Sciatic nerve (tissue), 2 donors: ENCODE data around the gene EPB41L2. TPM values are rescaled to one million over a fixed set of nuclear protein-coding genes. Genes with fewer than 3 reads are reported as not detected.

Experiments
- ATAC-seq: fragments of 200-7000 bp; cut with Tn5 transposase; one replicate; pipeline ENCODE4 v1.9.1; 2020; ENCODE audit warnings: mild to moderate bottlenecking, moderate library complexity
- DNase-seq: peaks from one replicate; pipeline ENCODE4 v3.0.0-alpha.2; 2020; ENCODE audit warnings: low spot score
- intact Hi-C: fragments of 100-400 bp; cut with DNase I; formaldehyde crosslinking; loops from one replicate; pipeline ENCODE4 v1.14.2; 2022
- total RNA-seq: library from RNA; stranded (reverse); fragmentation: NEBNext Ultra II Directional; extraction: Animal tissue kit (Norgen Biotek cat#: 25700); gene quantifications from one replicate; pipeline ENCODE4 v1.2.1, GENCODE V29; 2021
- donor health status: DM: no; HTN: no; CAD: no.
- donor health status: DM: no; HTN: no; CAD: no.

Gene EPB41L2
- total RNA-seq, 1 donor from 2014 or later, result 889 TPM

DNA sequence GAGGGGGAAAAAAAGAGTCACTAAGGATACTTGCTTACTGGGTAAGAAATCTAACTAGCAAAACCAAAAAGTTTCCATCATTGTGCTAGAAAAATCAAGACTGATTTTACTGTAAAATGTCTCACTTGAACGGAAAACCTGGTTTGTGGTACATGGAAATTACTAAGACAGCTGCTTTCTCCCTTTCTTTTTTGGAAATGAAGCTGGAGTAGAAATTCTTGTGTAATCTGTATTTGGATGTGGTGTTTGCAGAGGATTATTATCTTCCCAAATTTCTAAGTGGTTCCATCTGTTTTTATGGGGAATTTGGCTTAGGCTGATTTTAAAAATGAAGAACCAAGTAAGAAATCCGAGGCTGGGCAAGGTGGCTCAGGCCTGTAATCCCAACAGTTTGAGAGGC, 20.4 kb downstream of the EPB41L2 start:
- peak; percentile 85 for ATAC-seq
- intact Hi-C loops, result no loop called here
- no peak for DNase-seq

DNA sequence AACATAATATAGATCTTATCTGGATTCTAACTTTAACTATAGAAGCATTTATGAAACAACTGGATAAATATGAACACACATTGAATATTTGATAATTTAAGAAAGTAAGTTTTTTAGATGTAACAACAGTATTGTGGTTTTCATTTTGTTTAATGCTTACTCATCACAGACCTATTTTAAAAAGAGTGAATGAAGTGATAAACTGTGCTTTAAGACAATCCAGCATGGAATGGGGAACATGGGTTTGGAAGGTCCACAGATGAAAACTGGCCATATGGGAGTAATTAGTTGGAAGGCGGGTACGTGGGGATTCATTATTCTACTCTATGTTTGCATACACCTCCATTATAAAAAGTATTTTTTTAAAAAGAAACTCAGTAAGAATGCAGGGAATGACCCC, 21.2 kb downstream of the EPB41L2 start:
- ATAC-seq (no peak), DNase-seq (no peak)
- intact Hi-C loops, result no loop called here

DNA sequence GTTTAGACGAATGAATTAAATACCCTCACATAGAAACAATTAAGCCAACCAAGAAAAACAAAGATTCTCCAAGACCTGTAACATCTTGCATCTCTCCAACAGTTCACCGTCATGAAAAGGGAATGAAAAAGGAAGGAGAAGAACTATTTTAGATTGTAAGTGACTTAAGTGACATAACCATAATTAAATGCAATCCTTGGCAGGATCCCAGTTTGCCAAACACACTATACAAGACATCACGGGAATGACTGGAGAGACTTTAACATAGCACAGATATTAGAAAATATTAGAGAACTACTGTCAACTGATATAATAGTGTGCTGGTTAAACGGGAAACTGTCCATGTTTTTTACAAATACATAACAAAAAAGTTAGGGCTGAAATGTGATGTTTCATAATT, 22.2 kb downstream of the EPB41L2 start:
- ATAC-seq, result no peak
- intact Hi-C loops, result no loop called here
- DNase-seq, result no peak

DNA sequence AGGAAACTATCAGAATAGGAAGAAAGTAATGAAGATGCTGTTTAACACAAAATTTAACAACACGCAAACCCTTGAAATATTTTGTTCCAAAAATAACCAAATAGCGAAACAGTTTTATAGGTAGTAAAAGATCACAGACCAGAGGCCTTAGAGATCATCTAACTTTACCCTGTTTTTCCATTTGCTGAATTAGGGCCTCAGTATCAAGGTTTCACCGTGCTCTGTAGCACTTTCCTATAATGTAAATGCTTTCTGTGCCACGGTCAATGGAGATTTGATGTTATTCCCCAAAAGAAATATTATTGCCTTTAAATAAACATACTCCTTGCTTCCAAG, 23.7 kb downstream of the EPB41L2 start:
- intact Hi-C loops, result no loop called here
- no peak for ATAC-seq
- no peak for DNase-seq

DNA sequence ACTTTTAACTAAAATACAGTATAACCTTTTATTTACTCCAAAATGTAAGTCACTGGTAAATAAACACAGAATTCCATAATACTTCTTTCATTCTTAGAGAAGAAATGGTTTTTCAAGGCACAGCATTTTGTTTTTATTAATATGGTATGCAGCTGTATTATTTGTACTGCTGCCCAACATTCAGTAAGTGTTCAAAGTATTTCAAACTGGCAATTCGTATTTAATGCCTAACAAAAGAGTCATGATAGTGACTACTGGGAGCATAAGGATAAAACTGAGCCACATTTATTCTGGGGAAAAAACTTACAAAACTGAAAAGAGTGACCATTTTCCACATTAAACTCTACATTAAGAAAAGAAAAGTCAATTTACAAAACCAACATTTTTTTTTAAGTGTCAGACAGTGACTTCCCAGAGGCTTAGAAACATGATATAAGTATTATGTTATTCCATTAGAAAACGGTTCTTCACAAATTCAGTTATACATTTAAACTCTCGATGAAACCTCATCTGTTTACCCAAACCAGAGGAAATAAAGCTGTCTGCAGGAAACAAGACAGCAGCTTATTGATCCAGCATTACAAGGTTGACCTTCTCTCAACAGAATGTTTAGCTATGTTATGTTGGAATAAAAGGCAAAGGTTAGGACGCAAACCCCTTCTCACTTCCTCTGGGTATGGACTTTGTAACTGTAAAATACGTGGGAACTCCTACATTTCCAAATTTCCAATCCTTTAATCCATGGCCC, 24.3 kb downstream of the EPB41L2 start:
- ATAC-seq (no peak), DNase-seq (no peak)
- intact Hi-C loops, result no loop called here

DNA sequence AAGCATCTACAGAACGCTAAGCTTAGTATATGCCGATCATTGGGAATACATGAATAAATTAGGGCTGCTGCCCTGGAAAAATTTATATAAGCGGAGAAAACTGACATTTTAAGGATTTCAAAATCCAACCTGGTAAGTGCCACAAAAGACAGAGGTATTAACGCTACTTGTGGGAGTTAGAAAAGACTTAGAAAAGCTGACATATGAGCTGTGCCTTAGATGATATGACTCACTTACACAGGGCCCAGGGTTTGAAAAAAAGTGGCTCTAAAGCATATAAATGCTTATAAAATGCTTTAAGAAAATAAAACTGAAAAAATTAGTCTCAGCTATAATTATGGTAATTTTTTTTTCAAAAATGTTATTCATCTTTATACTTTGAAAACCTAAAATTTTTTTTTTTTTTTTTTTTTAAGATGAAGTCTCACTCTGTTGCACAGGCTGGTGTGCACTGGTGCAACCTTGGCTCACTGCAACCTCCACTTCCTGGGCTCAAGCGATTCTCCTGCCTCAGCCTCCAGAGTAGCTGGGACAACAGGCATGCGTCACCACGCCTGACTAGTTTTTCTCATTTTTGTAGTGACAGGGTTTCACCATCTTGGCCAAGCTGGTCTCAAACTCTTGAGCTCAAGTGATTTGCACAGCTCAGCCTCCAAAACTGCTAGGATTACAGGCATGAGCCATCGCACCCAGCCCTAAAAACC, 25.7 kb downstream of the EPB41L2 start:
- ATAC-seq, result no peak
- DNase-seq, result no peak
- intact Hi-C loops, result no loop called here

DNA sequence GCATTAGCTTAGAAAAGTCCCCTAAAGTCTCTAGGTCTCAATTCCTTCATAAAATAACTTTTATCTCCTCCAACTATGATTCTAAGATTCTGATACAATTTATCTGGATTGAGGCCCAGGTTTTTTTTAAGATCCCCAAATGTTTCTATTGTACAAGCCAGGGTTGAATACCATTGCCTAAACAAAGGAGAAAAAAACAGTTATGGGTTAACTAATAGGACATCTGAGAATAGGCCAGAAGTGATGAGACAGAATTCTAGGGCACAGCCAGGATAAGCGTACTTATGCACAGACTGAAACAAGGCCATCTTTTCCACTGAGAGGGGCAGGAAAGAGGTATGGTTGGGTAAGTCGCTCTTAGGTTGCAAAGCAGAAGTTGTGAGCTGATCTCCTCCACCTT, 26.4 kb downstream of the EPB41L2 start:
- ATAC-seq, result peak; percentile 51
- intact Hi-C loops, result no loop called here
- no peak for DNase-seq

DNA sequence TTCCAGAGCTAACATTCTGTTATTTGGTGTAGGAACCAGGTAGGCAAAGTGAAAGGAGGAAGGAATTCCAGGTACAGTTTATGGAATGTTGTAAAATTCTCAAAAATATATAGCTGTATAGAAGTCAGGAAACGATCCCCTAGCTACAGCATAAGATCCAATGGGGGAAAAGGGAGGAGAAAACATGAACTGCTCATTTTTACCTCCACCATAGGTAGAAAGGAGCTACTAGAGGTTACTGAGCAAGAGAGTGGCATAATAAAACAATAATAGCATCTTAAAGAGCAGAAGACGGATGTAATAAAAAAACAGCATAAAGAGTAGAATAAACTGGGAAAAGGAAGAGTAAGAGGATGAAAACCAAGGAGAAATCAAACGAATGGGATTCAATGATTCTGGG, 26.9 kb downstream of the EPB41L2 start:
- intact Hi-C loops, result no loop called here
- ATAC-seq (no peak), DNase-seq (no peak)

DNA sequence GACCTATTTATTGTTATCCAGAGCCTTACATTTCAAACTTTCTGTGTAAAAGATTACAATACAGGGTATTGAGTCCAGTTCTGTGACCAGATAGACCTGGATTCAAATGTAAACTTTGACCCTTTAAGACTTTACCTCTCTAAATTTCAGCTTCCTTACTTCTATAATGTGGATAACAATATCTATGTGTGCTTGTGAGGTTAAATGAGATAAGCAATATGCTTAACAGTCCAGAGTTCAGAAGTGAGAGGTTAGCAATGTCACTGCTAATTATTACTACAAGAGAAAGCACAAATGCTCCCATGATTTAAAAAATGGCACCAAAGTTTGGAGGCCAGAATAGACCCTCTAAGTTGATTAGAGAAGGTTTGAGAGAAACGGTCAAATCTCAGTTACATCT, 27.5 kb downstream of the EPB41L2 start:
- ATAC-seq, result no peak
- DNase-seq, result no peak
- intact Hi-C loops, result no loop called here

DNA sequence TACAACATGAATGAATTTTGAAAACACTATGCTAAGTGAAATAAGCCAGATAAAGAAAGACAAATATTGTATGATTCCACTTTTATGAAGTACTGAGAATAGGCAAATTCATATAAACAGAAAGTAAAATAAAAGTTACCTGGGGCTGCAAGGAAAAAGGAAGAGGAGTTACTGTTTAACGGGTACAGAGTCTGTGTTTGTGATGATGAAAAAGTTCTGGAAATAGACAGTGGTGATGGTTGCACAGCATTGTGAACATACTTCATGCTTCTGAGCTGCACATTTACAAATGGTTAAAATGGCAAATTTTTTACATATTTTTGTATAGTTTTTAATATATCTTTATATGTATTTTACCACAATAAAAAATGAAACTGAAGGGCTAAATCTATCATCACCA, 29.4 kb downstream of the EPB41L2 start:
- ATAC-seq, result no peak
- intact Hi-C loops, result no loop called here
- DNase-seq, result no peak

DNA sequence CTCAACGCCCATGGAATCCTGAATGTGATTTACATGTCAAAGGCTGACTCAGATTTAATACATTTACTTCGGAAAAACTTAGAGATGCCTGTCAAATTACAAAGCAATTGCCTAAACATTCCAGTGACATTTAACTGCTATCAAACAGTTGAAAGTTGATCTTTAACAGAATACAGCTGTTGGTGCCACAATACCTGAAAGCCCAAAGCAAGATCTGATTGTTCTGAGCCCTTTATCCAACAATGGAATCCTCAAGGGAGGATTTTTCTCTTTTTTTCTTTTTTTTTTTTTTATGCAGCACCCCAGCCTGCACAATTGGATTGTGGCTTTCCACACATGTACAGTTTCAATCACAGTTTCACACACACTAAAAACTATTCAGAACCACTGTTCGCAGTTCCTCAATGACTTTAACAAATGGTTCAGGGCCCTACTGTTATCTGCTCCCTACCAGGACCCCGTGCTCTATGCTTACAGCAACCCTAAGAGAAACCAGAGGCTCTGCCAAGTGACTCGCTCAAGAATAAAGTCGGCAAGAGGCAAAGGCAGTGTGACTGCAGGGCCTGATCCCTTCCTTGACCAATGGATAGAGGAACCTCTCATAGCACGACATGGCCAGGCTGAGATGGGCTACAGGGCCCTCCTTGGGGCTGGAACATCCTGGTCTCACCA, 33.3 kb downstream of the EPB41L2 start:
- no peak for DNase-seq
- peak; percentile 57 for ATAC-seq
- intact Hi-C loops, result no loop called here

DNA sequence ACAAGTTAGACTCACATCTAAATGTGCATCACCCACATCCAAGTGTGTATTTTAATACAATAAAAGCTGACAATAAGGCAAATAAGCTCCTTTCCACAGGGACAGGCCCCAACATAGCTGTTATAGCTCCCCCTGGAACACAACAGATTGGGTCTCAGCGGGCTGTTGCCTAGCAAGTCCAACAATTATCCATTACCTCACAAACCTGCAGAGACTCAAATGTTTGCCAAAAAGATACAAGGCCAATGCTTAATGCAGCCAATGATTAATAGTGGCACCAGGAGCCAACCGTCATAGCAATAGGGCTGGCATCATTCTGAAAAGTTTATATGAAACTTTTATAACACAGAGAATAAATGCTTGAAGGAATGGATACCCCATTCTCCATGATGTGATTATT, 35.7 kb downstream of the EPB41L2 start:
- ATAC-seq, result no peak
- DNase-seq, result no peak
- intact Hi-C loops, result no loop called here

DNA sequence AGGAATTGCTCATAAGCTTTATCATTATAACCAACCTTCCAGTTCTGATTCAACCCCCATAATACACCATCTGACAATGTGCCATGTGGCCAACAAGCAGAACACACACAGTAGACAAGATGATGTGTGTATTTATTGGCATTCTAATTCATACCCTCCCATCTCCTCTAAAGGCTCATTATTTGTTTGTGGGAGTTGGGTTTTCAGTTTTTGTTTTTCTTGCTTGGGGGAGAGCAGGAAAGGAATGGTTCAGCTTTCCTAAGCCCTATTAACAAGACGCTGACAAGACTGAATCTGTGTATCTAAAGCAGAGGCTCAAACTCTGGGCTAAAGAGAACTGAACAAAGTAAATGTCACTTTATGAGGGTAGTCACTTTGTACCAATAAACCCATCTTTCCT, 36.8 kb downstream of the EPB41L2 start:
- ATAC-seq (no peak), DNase-seq (no peak)
- intact Hi-C loops, result no loop called here

DNA sequence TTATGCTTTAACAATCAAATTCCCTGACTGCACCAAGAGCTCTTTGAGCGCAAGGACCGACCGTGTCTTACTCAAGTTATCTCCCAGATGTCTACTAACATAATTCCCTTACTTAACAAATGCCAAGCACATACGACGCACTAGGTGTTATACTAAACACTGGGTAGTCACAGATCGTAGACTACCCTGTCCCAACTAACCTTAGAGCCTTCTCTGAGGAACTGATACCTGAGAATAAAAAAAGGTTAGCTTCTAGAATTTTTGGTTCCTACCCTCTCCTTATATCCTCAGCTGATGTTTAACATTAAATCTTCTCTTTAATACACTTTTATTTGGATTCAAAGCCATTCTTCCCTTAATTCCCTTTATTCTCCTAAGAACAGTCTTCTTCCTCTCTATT, 38.5 kb downstream of the EPB41L2 start:
- no peak for ATAC-seq
- intact Hi-C loops, result loop anchor here (2.0 kb wide), 1 partner anchor 52 kb away; no protein-coding TSS in a partner anchor
- DNase-seq, result no peak

DNA sequence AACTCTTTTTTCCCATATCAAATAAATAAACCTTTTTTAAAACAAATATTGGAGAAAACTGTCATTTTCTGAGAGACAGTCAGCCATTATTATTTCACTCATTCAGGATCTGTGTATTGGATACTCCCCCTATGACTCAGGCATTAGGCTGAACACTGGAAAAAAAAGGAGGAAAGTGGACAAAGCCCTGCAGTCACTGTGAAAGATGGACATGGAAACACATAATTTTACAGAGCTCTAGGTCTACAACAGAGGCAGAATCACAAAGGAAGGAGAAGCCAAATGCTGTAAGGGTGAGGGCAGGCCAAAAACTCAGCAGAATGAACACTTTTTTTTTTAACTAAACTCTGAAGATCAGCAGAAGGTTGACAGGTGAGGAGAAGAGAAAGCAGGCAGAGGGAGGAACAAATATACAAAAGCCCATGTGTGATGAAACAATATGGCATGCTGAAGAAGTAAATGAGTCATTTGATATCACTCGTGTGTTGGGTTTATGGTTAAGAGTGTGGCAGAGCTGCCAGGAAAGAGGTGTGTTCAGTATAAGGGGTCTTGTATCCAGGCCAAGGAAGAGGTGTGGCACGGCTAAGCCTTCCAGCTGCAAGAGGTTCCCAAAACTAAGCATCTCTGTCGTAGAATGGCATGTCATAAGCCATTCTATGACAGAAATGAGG, 39.1 kb downstream of the EPB41L2 start:
- ATAC-seq (no peak), DNase-seq (no peak)

DNA sequence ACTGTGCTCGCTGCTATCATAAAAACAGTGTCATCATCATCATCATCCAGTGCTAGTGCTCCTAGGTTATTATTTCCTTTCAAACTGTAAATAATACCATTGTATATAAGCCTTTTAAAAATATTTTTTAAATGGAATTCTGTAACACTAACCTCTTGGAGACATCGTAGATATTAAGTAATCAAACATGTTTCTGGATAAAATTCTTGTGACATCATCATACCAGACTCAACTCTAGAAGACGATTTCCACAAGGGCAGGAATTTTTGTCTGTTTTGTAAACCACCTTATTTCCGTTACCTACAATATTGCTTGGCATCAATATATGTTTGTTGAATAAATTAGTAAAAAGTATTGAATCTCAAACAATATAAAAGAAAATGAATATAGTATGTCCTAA, 40.4 kb downstream of the EPB41L2 start:
- intact Hi-C loops, result no loop called here
- DNase-seq (no peak), ATAC-seq (no peak)

More for the DNA sequence above, 39.1 kb downstream of the EPB41L2 start:
- intact Hi-C loops, result loop anchor here (2.0 kb wide), 1 partner anchor 51 kb away; no protein-coding TSS in a partner anchor

DNA sequence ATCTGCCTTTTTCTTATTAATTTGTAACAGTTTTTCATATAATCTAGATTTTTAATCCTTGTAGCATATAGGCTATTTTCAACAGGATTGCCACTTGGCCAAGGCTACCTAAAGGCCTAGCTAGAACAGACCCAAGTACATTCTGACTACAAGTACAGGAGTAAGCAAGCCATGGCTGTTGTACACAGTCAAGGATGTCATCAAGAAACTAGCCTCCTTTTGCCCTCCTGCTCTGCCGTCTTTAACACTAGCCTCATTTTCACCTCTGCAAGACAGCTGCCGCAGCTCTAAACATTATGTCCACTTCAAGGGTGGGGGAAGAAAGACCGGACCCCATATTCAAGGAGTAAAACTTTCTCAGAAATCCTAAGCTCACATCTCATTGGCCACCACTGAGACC, 45.1 kb downstream of the EPB41L2 start:
- ATAC-seq, result no peak
- no peak for DNase-seq
- intact Hi-C loops, result no loop called here

DNA sequence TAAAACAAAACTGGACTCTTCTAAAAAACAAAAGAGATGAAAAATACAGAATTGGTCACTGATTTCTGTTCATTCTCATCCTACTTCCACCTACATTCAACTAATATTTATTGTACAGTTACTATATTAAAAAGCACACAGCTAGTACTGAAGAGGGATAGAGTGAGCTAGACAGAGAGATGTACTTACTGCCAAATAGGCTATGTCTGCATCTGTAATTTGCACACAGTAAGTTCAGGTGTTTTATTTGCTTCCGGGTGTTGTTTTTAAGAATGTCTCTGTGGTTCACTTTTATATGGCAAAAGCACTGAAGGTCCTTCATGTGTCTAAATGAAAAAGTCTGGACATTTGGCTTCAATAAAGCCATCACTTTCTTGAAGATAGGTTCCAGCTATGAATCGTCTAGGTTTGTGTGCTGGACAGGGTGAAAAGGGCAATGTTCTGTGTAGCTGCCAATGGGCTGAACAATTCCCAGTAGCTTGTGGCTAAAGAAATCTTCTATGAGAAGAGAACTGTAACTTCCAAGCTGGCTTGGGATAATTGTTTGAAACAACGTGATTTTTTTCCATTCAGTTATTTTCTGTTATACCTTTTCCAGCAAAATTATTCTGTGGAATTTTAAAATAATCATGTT, 47.3 kb downstream of the EPB41L2 start:
- intact Hi-C loops, result no loop called here
- peak; percentile 85 for ATAC-seq
- DNase-seq, result no peak

DNA sequence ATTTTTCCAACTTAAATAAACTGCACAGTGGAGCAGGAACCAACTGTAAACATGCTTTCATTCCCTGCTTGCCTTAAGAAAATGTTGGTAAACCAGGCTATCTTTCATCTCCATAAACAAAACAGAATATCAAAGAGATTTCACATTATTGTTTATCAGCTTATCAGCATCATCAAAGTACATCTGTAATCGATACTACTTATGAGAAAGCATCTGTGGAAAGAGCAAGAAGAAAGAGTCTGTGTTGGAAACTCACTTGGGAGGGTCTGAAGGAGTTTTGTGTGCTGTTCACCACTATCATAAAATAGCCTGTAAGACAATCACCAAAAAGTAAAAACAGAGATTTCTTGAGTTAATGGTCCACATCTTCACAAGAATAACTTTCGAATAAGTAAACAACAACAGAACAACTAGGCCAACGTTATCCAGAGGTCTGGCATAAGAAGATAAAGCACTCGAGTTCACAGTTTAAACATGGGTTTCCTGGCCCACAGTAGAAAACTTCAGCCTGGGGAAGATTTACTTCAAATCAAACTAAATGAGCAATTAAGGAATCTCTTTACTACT, 47.9 kb downstream of the EPB41L2 start:
- DNase-seq (no peak), ATAC-seq (no peak)
- intact Hi-C loops, result no loop called here
